GM19025 (cell line): ENCODE results near the gene GOLGA3.
"Not testable (repeated sequence)": the region's sequence is repeated elsewhere in the genome, so short reads cannot be mapped to it uniquely, and the experiment has no call there.

Experiments
- ATAC-seq: cut with Tn5 transposase; IDR thresholded peaks from one replicate; pipeline ENCODE4 v1.9.1; 2021; ENCODE audit warnings: mild to moderate bottlenecking, low read depth, moderate library complexity; ENCODE audit not compliant: unreplicated experiment

The GOLGA3 gene

GRCh38 chr12:132779781-132780353 lies 48.8 kb downstream of the GOLGA3 start:
- no peak for ATAC-seq

GRCh38 chr12:132777614-132778013 lies 51.1 kb downstream of the GOLGA3 start:
- no peak for ATAC-seq

- no peak for ATAC-seq
These were observed 51.7 kb downstream of the GOLGA3 start for GRCh38 chr12:132776816-132777568.

GRCh38 chr12:132776230-132776625 lies 52.4 kb downstream of the GOLGA3 start:
- not testable (repeated sequence) for ATAC-seq

GRCh38 chr12:132775502-132776229 lies 53.0 kb downstream of the GOLGA3 start:
- no peak for ATAC-seq

- ATAC-seq, result no peak
These were observed 53.9 kb downstream of the GOLGA3 start for GRCh38 chr12:132774646-132775275.

GRCh38 chr12:132774159-132774558 lies 54.5 kb downstream of the GOLGA3 start:
- ATAC-seq, result no peak

GRCh38 chr12:132773077-132773955 lies 55.4 kb downstream of the GOLGA3 start:
- no peak for ATAC-seq

GRCh38 chr12:132772606-132773005 lies 56.1 kb downstream of the GOLGA3 start:
- no peak for ATAC-seq

- ATAC-seq, result no peak
These were observed 57.4 kb downstream of the GOLGA3 start for GRCh38 chr12:132771126-132771838.

- no peak for ATAC-seq
These were observed 62.1 kb downstream of the GOLGA3 start for GRCh38 chr12:132766380-132767085.

GRCh38 chr12:132765361-132765760 lies 63.3 kb downstream of the GOLGA3 start:
- ATAC-seq, result no peak

GRCh38 chr12:132764231-132764630 lies 64.4 kb downstream of the GOLGA3 start:
- no peak for ATAC-seq

GRCh38 chr12:132761921-132762583 lies 66.6 kb downstream of the GOLGA3 start:
- ATAC-seq, result peak; percentile 81

GRCh38 chr12:132761032-132761920 lies 67.4 kb downstream of the GOLGA3 start, which contains the start of gene ANKLE2:
TSS of gene ANKLE2 (minus strand) at chr12:132761832. CDS start at chr12:132761798, 34 bp downstream.
- peak; percentile 36 for ATAC-seq

GRCh38 chr12:132759359-132759758 lies 69.3 kb downstream of the GOLGA3 start:
- ATAC-seq, result no peak

- ATAC-seq, result not testable (repeated sequence)
These were observed 69.8 kb downstream of the GOLGA3 start for GRCh38 chr12:132758825-132759224.
